H9 (cell line): ENCODE data around the gene FOXI1. TPM values are rescaled to one million over a fixed set of nuclear protein-coding genes. Genes with fewer than 3 reads are reported as not detected.
A peak's percentile ranks its signal among the peaks of the same experiment; 100 is the strongest.

Source experiments
- DNase-seq: peaks from one replicate; pipeline ENCODE4 v3.0.0-alpha.2; 2017
- H2AFZ ChIP-seq: one replicate; pipeline ENCODE4 v1.6.1; 2013; ENCODE audit warnings: mild to moderate bottlenecking, low read length, control low read depth, moderate library complexity
- H2AK5ac ChIP-seq: 2 replicates; pipeline ENCODE4 v1.6.1; 2013; ENCODE audit warnings: low read length, control low read depth, mixed read lengths; ENCODE audit not compliant: insufficient read length
- H2BK120ac ChIP-seq: one replicate; pipeline ENCODE4 v1.6.1; 2013; ENCODE audit warnings: low read depth, mild to moderate bottlenecking, low read length, control low read depth, inconsistent platforms; ENCODE audit not compliant: poor library complexity, severe bottlenecking
- H2BK12ac ChIP-seq: 2 replicates; pipeline ENCODE4 v1.6.1; 2013; ENCODE audit warnings: low read length, control low read depth, mixed read lengths, low read depth; ENCODE audit not compliant: insufficient read length
- H2BK15ac ChIP-seq: 2 replicates; pipeline ENCODE4 v1.6.1; 2013; ENCODE audit warnings: low read depth, low read length, control low read depth
- H2BK20ac ChIP-seq: one replicate; pipeline ENCODE4 v1.6.1; 2013; ENCODE audit warnings: low read depth, mild to moderate bottlenecking, low read length, control low read depth, inconsistent platforms; ENCODE audit not compliant: poor library complexity, severe bottlenecking
- H2BK5ac ChIP-seq: 2 replicates; pipeline ENCODE4 v1.6.1; 2013; ENCODE audit warnings: low read length, control low read depth, mixed read lengths; ENCODE audit not compliant: insufficient read length
- H3K14ac ChIP-seq: 2 replicates; pipeline ENCODE4 v1.6.1; 2013; ENCODE audit warnings: low read length, control low read depth; ENCODE audit not compliant: insufficient read depth
- H3K18ac ChIP-seq: 2 replicates; pipeline ENCODE4 v1.6.1; 2013; ENCODE audit warnings: low read depth, mild to moderate bottlenecking, mixed read lengths, low read length, control low read depth; ENCODE audit not compliant: insufficient read length
- H3K23ac ChIP-seq: 2 replicates; pipeline ENCODE4 v1.6.1; 2013; ENCODE audit warnings: low read length, control low read depth, mixed read lengths, low read depth; ENCODE audit not compliant: insufficient read length
- H3K23me2 ChIP-seq: 2 replicates; pipeline ENCODE4 v1.6.1; 2013; ENCODE audit warnings: low read depth, mild to moderate bottlenecking, mixed read lengths, low read length, control low read depth; ENCODE audit not compliant: insufficient read length, poor library complexity, severe bottlenecking
- H3K27ac ChIP-seq: 2 replicates; pipeline ENCODE4 v1.5.1; 2013; ENCODE audit warnings: low read length, control low read depth, mixed read lengths, low read depth; ENCODE audit not compliant: insufficient read length
- H3K27me3 ChIP-seq: 2 replicates; pipeline ENCODE4 v1.6.1; 2013; ENCODE audit warnings: low read length, control low read depth, inconsistent platforms; ENCODE audit not compliant: insufficient read depth
- H3K4ac ChIP-seq: 2 replicates; pipeline ENCODE4 v1.6.1; 2013; ENCODE audit warnings: low read depth, mild to moderate bottlenecking, control low read depth, inconsistent platforms, low read length, moderate library complexity
- H3K4me1 ChIP-seq: 2 replicates; pipeline ENCODE4 v1.6.1; 2013; ENCODE audit warnings: low read length, control low read depth, inconsistent platforms; ENCODE audit not compliant: insufficient read depth
- H3K4me2 ChIP-seq: 2 replicates; pipeline ENCODE4 v1.6.1; 2013; ENCODE audit warnings: low read length, control low read depth, mixed read lengths; ENCODE audit not compliant: insufficient read length, insufficient read depth
- H3K56ac ChIP-seq: 2 replicates; pipeline ENCODE4 v1.6.1; 2013; ENCODE audit warnings: low read depth, mild to moderate bottlenecking, mixed read lengths, low read length, control low read depth; ENCODE audit not compliant: insufficient read length
- H3K79me1 ChIP-seq: 2 replicates; pipeline ENCODE4 v1.6.1; 2013; ENCODE audit warnings: low read depth, mild to moderate bottlenecking, moderate library complexity, low read length, control low read depth, inconsistent platforms; ENCODE audit not compliant: insufficient read depth, poor library complexity, severe bottlenecking
- H3K79me2 ChIP-seq: 2 replicates; pipeline ENCODE4 v1.6.1; 2013; ENCODE audit warnings: low read length, control low read depth, inconsistent platforms; ENCODE audit not compliant: insufficient read depth
- H3K9ac ChIP-seq: 2 replicates; pipeline ENCODE4 v1.6.1; 2013; ENCODE audit warnings: low read length, control low read depth, mixed read lengths; ENCODE audit not compliant: insufficient read length; ENCODE audit errors: extremely low read depth
- H3K9me3 ChIP-seq: one replicate; pipeline ENCODE4 v1.6.1; 2013; ENCODE audit warnings: low read depth, low read length, inconsistent platforms; ENCODE audit not compliant: control insufficient read depth
- H3T11ph ChIP-seq: one replicate; pipeline ENCODE4 v1.6.1; 2013; ENCODE audit warnings: mild to moderate bottlenecking, low read length, control low read depth, inconsistent platforms
- H4K20me1 ChIP-seq: one replicate; pipeline ENCODE4 v1.6.1; 2013; ENCODE audit not compliant: control insufficient read depth, insufficient read length, insufficient read depth
- H4K5ac ChIP-seq: 2 replicates; pipeline ENCODE4 v1.6.1; 2013; ENCODE audit warnings: low read depth, mild to moderate bottlenecking, mixed read lengths, low read length, control low read depth; ENCODE audit not compliant: insufficient read length
- H4K8ac ChIP-seq: replicated peaks from 2 replicates; pipeline ENCODE4 v1.6.1; 2013; ENCODE audit warnings: low read length, control low read depth, mixed read lengths, low read depth; ENCODE audit not compliant: insufficient read length
- H4K91ac ChIP-seq: 2 replicates; pipeline ENCODE4 v1.6.1; 2013; ENCODE audit warnings: low read depth, mild to moderate bottlenecking, moderate library complexity, mixed read lengths, low read length, control low read depth; ENCODE audit not compliant: insufficient read length
- H3K27ac Mint-ChIP-seq, 3 experiments: 2 replicates in 2 of 3; 3 replicates in 1 of 3; pipeline ENCODE4 v1.8.0; 2020 to 2021; ENCODE audit warnings: mixed read lengths in 3 of 3, mild to moderate bottlenecking in 1 of 3, moderate library complexity in 1 of 3
- H3K27me3 Mint-ChIP-seq: 2 replicates; pipeline ENCODE4 v1.8.0; 2021; ENCODE audit warnings: low read depth, mild to moderate bottlenecking, moderate library complexity, mixed read lengths
- H3K36me3 Mint-ChIP-seq, 3 experiments: 2 replicates in 2 of 3; 3 replicates in 1 of 3; pipeline ENCODE4 v1.8.0; 2020 to 2021; ENCODE audit warnings: low read depth in 3 of 3, mixed read lengths in 3 of 3; ENCODE audit not compliant: insufficient read depth in 1 of 3
- H3K4me1 Mint-ChIP-seq, 2 experiments: 2 replicates each; pipeline ENCODE4 v1.8.0; 2020; ENCODE audit warnings: mixed read lengths in 2 of 2
- H3K4me3 Mint-ChIP-seq, 2 experiments: 2 replicates in 1 of 2; 3 replicates in 1 of 2; pipeline ENCODE4 v1.8.0; 2020 to 2021; ENCODE audit warnings: mild to moderate bottlenecking in 2 of 2, mixed read lengths in 2 of 2, moderate library complexity in 1 of 2
- H3K9me3 Mint-ChIP-seq, 2 experiments: 2 replicates in 1 of 2; 3 replicates in 1 of 2; pipeline ENCODE4 v1.8.0; 2020; ENCODE audit warnings: mild to moderate bottlenecking in 2 of 2, mixed read lengths in 2 of 2, moderate library complexity in 1 of 2
- CTCF ChIP-seq: fragments of 200-600 bp; sonication (generic); conservative IDR thresholded peaks from 3 replicates; pipeline ENCODE4 v1.8.0; 2021; ENCODE audit warnings: antibody characterized with exemption, mild to moderate bottlenecking
- WGBS: extraction: QIAGEN DNeasy Blood & Tissue Kit; methylation state at CpG from one replicate; pipeline ENCODE4 v1.1.7; 2013; ENCODE audit warnings: missing lambda C conversion rate, low lambda C conversion rate, mixed read lengths; ENCODE audit not compliant: insufficient read length; ENCODE audit errors: extremely low coverage; 5-methylcytosine and 5-hydroxymethylcytosine counted together
- total RNA-seq: library from RNA; stranded (reverse); gene quantifications from 2 replicates; pipeline ENCODE4 v1.2.1, GENCODE V29; 2021

FOXI1 gene
- total RNA-seq, 1 experiment from 2014 or later: not detected

- Histone ChIP-seq H3K23ac (no peak overlapping the region), H3K4me2 (no peak overlapping the region), H3K23me2 (no peaks in the 10 kb centered on the region), H3K18ac (no peak overlapping the region), H3K56ac (no peak overlapping the region), H3T11ph (no peak overlapping the region), H3K4ac (no peak overlapping the region), H2AK5ac (no peak overlapping the region), H4K20me1 (no peaks in the 10 kb centered on the region), H2BK5ac (no peak overlapping the region), H2BK12ac (no peak overlapping the region), H3K79me1 (no peaks in the 10 kb centered on the region), H3K79me2 (no peaks in the 10 kb centered on the region), H3K9me3 (peaks cover 6% of the 10 kb centered on the region), H4K5ac (no peak overlapping the region), H3K27ac (no peak overlapping the region), H2AFZ (no peak overlapping the region), H4K8ac (no peak overlapping the region), H3K27me3 (no peaks in the 10 kb centered on the region), H2BK120ac (no peak overlapping the region), H3K14ac (no peak overlapping the region), H3K4me1 (no peaks in the 10 kb centered on the region), H2BK20ac (no peak overlapping the region), H2BK15ac (no peak overlapping the region), H4K91ac (no peak overlapping the region), H3K9ac (no peak overlapping the region)
- H3K4me3 Mint-ChIP-seq: no peak overlapping the region
- DNase-seq: no peak
- peak overlapping the region in 1 of 3 experiments; percentile 32; a peak in 2 of 7 replicates for H3K27ac Mint-ChIP-seq
- H3K4me1 Mint-ChIP-seq: peaks cover 16% of the 10 kb centered on the region in 2 experiments
- no peak for TF ChIP-seq CTCF
- peaks cover 9 to 18% (median 12%) of the 10 kb centered on the region in 3 experiments; a peak in 6 of 7 replicates for H3K36me3 Mint-ChIP-seq
- peaks cover 17 to 20% of the 10 kb centered on the region in 2 experiments for H3K9me3 Mint-ChIP-seq
- H3K27me3 Mint-ChIP-seq: peaks cover 62% of the 10 kb centered on the region
- WGBS: no CpG with 5 or more reads among the region's 2 CpGs
Observed at GRCh38 chr5:170117736-170118135, 12.0 kb downstream of the FOXI1 start.
